ENCODE measurements around the gene DNAJB13.

- TF ChIP-seq CTCF (IDR thresholded peaks at IDR 0.05; ENCODE audit: low read length) (no peak), EZH2 (IDR thresholded peaks at IDR 0.05; ENCODE audit: borderline replicate concordance, low read length) (no peak)
These were observed 21.4 kb downstream of the DNAJB13 start for GRCh38 chr11:73972187-73972586.
